Stimulated activated CD8-positive, alpha-beta memory T cell treated with anti-CD3 and anti-CD28 coated beads, Interleukin-2, amount 100 ng/mL, for 1 hour (primary cell): ENCODE measurements around the gene PCDHB8.
"Not testable (repeated sequence)": the region's sequence is repeated elsewhere in the genome, so short reads cannot be mapped to it uniquely, and the experiment has no call there.

Source experiments
- DNase-seq, 2 donors: peaks; one replicate each; pipeline ENCODE4 v3.0.0-alpha.2; 2020; ENCODE audit warnings: low read depth in 2 of 2

PCDHB8 gene

GRCh38 chr5:141184117-141184855 is 6.7 kb downstream of the PCDHB8 start:
- DNase-seq: not testable (repeated sequence)

GRCh38 chr5:141186897-141187512 is 9.4 kb downstream of the PCDHB8 start, which contains the start of gene PCDHB9:
Gene PCDHB9, plus strand, starts transcription at chr5:141187161. Its CDS starts 158 bp downstream, at chr5:141187319.
- DNase-seq: no peak

- not testable (repeated sequence) for DNase-seq
Observed at GRCh38 chr5:141188682-141189081, 11.1 kb downstream of the PCDHB8 start.

GRCh38 chr5:141189131-141189530 is 11.5 kb downstream of the PCDHB8 start:
- not testable (repeated sequence) for DNase-seq

GRCh38 chr5:141192110-141192725 is 14.6 kb downstream of the PCDHB8 start, which contains the start of gene PCDHB10:
Gene PCDHB10, plus strand, starts transcription at chr5:141192353. Its CDS starts 200 bp downstream, at chr5:141192553.
- no peak for DNase-seq

GRCh38 chr5:141194332-141194731 is 16.7 kb downstream of the PCDHB8 start:
- DNase-seq: not testable (repeated sequence)

GRCh38 chr5:141196363-141196762 is 18.8 kb downstream of the PCDHB8 start:
- no peak for DNase-seq

GRCh38 chr5:141199359-141200235 is 22.0 kb downstream of the PCDHB8 start, which contains the start of gene PCDHB11:
Gene PCDHB11, plus strand, starts transcription at chr5:141199627. Its CDS starts 148 bp downstream, at chr5:141199775.
- DNase-seq: no peak

- not testable (repeated sequence) for DNase-seq
Observed at GRCh38 chr5:141201126-141201525, 23.5 kb downstream of the PCDHB8 start.

- not testable (repeated sequence) for DNase-seq
Observed at GRCh38 chr5:141201646-141202045, 24.1 kb downstream of the PCDHB8 start.

GRCh38 chr5:141208478-141208877 is 30.9 kb downstream of the PCDHB8 start, which contains the start of gene PCDHB12:
Gene PCDHB12, plus strand, starts transcription at chr5:141208719. Its CDS starts 189 bp downstream, at chr5:141208908.
- no peak for DNase-seq

- DNase-seq: not testable (repeated sequence)
Observed at GRCh38 chr5:141210281-141210680, 32.7 kb downstream of the PCDHB8 start.

- not testable (repeated sequence) for DNase-seq
Observed at GRCh38 chr5:141210849-141211248, 33.3 kb downstream of the PCDHB8 start.

- DNase-seq: not testable (repeated sequence)
Observed at GRCh38 chr5:141213656-141214339, 36.2 kb downstream of the PCDHB8 start, which contains the start of gene PCDHB13. Gene PCDHB13, plus strand, starts transcription at chr5:141213919. Its CDS starts 205 bp downstream, at chr5:141214124.

GRCh38 chr5:141214583-141214982 is 37.0 kb downstream of the PCDHB8 start:
- DNase-seq: not testable (repeated sequence)

GRCh38 chr5:141215504-141215903 is 37.9 kb downstream of the PCDHB8 start:
- not testable (repeated sequence) for DNase-seq

GRCh38 chr5:141216035-141216434 is 38.4 kb downstream of the PCDHB8 start:
- DNase-seq: not testable (repeated sequence)

- no peak for DNase-seq
Observed at GRCh38 chr5:141223112-141223783, 45.7 kb downstream of the PCDHB8 start, which contains the start of gene PCDHB14. Gene PCDHB14, plus strand, starts transcription at chr5:141223343. Its CDS starts 163 bp downstream, at chr5:141223506.

- not testable (repeated sequence) for DNase-seq
Observed at GRCh38 chr5:141224844-141225243, 47.3 kb downstream of the PCDHB8 start.

- not testable (repeated sequence) for DNase-seq
Observed at GRCh38 chr5:141225421-141225820, 47.8 kb downstream of the PCDHB8 start.
